NCI-H2081 treated with DMSO at 0.1 percent for 48 hours (cell line): Measurements from ENCODE around the gene CFAP46.
"Not testable (repeated sequence)": the region's sequence is repeated elsewhere in the genome, so short reads cannot be mapped to it uniquely, and the experiment has no call there.

ENCODE experiments used
- DNase-seq: peaks from one replicate; lab custom pipeline; 2025; lab: John Stamatoyannopoulos, UW

CFAP46 gene

GRCh38 chr10:132943791-132944404 lies 1.5 kb upstream of the CFAP46 start:
- no peak for DNase-seq

- no peak for DNase-seq
Measured at GRCh38 chr10:132943058-132943790, 854 bp upstream of the CFAP46 start.

- DNase-seq: no peak
Measured at GRCh38 chr10:132941640-132942051, 724 bp downstream of the CFAP46 start.

GRCh38 chr10:132940791-132941465 lies 1.4 kb downstream of the CFAP46 start:
- DNase-seq: no peak

- DNase-seq: no peak
Measured at GRCh38 chr10:132939957-132940790, 2.2 kb downstream of the CFAP46 start.

- no peak for DNase-seq
Measured at GRCh38 chr10:132939378-132939955, 2.9 kb downstream of the CFAP46 start.

- DNase-seq: no peak
Measured at GRCh38 chr10:132938472-132939339, 3.7 kb downstream of the CFAP46 start.

GRCh38 chr10:132937861-132938260 lies 4.5 kb downstream of the CFAP46 start:
- no peak for DNase-seq

GRCh38 chr10:132934953-132935352 lies 7.4 kb downstream of the CFAP46 start:
- no peak for DNase-seq

- DNase-seq: no peak
Measured at GRCh38 chr10:132933308-132934042, 8.9 kb downstream of the CFAP46 start.

- no peak for DNase-seq
Measured at GRCh38 chr10:132932461-132933307, 9.7 kb downstream of the CFAP46 start.

GRCh38 chr10:132931258-132932250 lies 10.8 kb downstream of the CFAP46 start:
- DNase-seq: not testable (repeated sequence)

GRCh38 chr10:132930701-132931100 lies 11.7 kb downstream of the CFAP46 start:
- DNase-seq: not testable (repeated sequence)

GRCh38 chr10:132929953-132930548 lies 12.3 kb downstream of the CFAP46 start:
- no peak for DNase-seq

GRCh38 chr10:132929480-132929879 lies 12.9 kb downstream of the CFAP46 start:
- no peak for DNase-seq

- DNase-seq: no peak
Measured at GRCh38 chr10:132928261-132928660, 14.1 kb downstream of the CFAP46 start.

- no peak for DNase-seq
Measured at GRCh38 chr10:132927824-132928223, 14.5 kb downstream of the CFAP46 start.
